ENCODE data around the gene MPG. TPM values are rescaled to one million over a fixed set of nuclear protein-coding genes. Genes with fewer than 3 reads are reported as not detected.
"Not testable (repeated sequence)": the region's sequence is repeated elsewhere in the genome, so short reads cannot be mapped to it uniquely, and the experiment has no call there.

Gene MPG
- total RNA-seq, 2 donors from 2014 or later, result 47.7 to 84.0 TPM

DNA sequence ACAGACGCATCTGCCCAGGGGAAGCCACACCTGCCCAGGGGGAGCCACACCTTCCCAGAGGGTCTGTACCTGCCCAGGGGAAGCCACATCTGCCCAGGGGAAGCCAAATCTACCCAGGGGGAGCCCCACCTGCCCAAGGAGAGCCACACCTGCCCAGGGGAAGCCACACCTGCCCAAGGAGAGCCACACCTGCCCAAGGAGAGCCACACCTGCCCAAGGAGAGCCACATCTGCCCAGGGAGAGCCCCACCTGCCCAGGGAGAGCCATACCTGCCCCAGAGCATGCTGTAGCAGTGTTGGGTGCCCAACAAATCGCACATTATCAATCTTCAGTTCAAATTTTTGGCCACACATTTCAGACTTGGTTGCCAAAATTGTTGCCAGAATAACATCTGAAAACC lies 40.8 kb downstream of the MPG start:
- H3K27ac ChIP-seq, result no peak overlapping the region
- H3K4me1 ChIP-seq, result no peaks in the 10 kb centered on the region
- no peaks in the 10 kb centered on the region for H3K27me3 ChIP-seq
- DNase-seq (ENCODE audit: low spot score), result no peak
- no peak for TF ChIP-seq CTCF (IDR thresholded peaks at IDR 0.05)
- H3K4me3 ChIP-seq, result no peak overlapping the region
- H3K9me3 ChIP-seq, result no peaks in the 10 kb centered on the region
- peaks cover 10% of the 10 kb centered on the region for H3K36me3 ChIP-seq

DNA sequence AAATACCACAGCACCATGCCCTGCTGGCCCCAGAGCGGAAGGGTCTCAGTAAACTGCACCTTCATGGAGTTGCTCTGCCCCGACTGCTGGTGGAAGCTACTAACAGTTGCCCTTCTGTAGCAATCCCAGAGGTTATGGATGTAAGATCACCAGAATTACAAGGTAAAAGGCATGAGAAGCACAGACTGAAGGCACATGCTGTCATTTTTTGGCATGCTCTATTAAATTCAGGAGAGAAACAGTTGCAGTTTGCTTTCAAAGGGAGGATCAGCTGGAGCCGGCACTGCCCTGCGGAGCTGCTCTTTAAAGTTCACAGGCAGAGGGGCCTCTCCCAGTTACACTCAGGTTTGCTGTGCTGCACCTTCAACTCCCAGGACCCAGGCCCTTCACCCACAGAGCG lies 41.3 kb downstream of the MPG start:
- Histone ChIP-seq H3K27ac (no peak overlapping the region), H3K4me1 (no peaks in the 10 kb centered on the region), H3K9me3 (no peaks in the 10 kb centered on the region), H3K36me3 (peaks cover 13% of the 10 kb centered on the region), H3K27me3 (no peaks in the 10 kb centered on the region), H3K4me3 (no peak overlapping the region)
- DNase-seq (ENCODE audit: low spot score), result no peak
- TF ChIP-seq CTCF (IDR thresholded peaks at IDR 0.05), result no peak

GRCh38 chr16:119835-120491 lies 41.9 kb downstream of the MPG start:
- H3K36me3 ChIP-seq, result peaks cover 16% of the 10 kb centered on the region
- no peak overlapping the region for H3K4me3 ChIP-seq
- TF ChIP-seq CTCF (IDR thresholded peaks at IDR 0.05), result no peak
- H3K27me3 ChIP-seq, result no peaks in the 10 kb centered on the region
- no peaks in the 10 kb centered on the region for H3K4me1 ChIP-seq
- no peaks in the 10 kb centered on the region for H3K9me3 ChIP-seq
- H3K27ac ChIP-seq, result no peak overlapping the region
- DNase-seq (ENCODE audit: low spot score), result no peak

DNA sequence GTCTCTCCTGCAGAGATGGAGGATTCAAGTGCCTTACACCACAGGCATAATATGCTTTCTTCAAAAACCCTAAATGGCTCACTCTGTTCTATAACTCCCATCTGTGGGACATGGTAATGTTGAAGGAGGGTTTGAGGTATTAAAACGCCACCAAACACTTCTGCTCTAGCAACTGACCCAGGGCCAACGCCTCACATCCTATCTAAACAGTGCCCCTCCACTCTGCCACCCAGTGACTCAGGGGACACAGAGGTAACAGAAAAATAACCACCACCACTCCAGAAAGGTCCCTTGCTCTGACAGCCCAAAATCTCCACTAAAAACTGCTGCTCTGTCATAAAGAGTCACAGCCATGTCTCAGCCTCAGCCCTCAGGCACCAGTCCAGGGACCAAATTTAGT lies 42.7 kb downstream of the MPG start:
- Histone ChIP-seq H3K4me3 (no peak overlapping the region), H3K27ac (no peak overlapping the region), H3K36me3 (peaks cover 16% of the 10 kb centered on the region), H3K27me3 (no peaks in the 10 kb centered on the region), H3K9me3 (no peaks in the 10 kb centered on the region), H3K4me1 (no peaks in the 10 kb centered on the region)
- TF ChIP-seq CTCF (IDR thresholded peaks at IDR 0.05), result no peak
- DNase-seq (ENCODE audit: low spot score), result no peak

- H3K27me3 ChIP-seq, result no peaks in the 10 kb centered on the region
- no peaks in the 10 kb centered on the region for H3K4me1 ChIP-seq
- peaks cover 16% of the 10 kb centered on the region for H3K36me3 ChIP-seq
- TF ChIP-seq CTCF (IDR thresholded peaks at IDR 0.05), result no peak
- no peak overlapping the region for H3K4me3 ChIP-seq
- no peaks in the 10 kb centered on the region for H3K9me3 ChIP-seq
- no peak for DNase-seq (ENCODE audit: low spot score)
- no peak overlapping the region for H3K27ac ChIP-seq
Measured at GRCh38 chr16:122361-122760, 44.3 kb downstream of the MPG start.

GRCh38 chr16:123558-124350 lies 45.7 kb downstream of the MPG start:
- peaks cover 16% of the 10 kb centered on the region for H3K36me3 ChIP-seq
- H3K27ac ChIP-seq; H3K27me3 ChIP-seq; DNase-seq (ENCODE audit: low spot score); H3K4me1 ChIP-seq; H3K4me3 ChIP-seq; H3K9me3 ChIP-seq: not testable (repeated sequence)

All from right atrium auricular region (tissue), 2 donors.